HCT116 (cell line): ENCODE results near the gene RNASE2. TPM values are rescaled to one million over a fixed set of nuclear protein-coding genes. Genes with fewer than 3 reads are reported as not detected.

Experiments
- ATAC-seq: fragments of 200-7000 bp; cut with Tn5 transposase; 2 replicates; pipeline ENCODE4 v1.9.1; 2020; ENCODE audit warnings: mild to moderate bottlenecking, moderate library complexity
- BruUV-seq: library from RNA; stranded (reverse); fragments of 400-500 nt; replicated peaks from 2 replicates; lab custom pipeline; 2021; lab: Mats Ljungman, UMichigan
- CTCF ChIA-PET: fragments of 300-600 bp; sonication (Branson Sonifier 250); formaldehyde crosslinking; loops from one replicate; lab custom pipeline; 2021; ENCODE audit warnings: antibody characterized with exemption; lab: Charles Lee
- POLR2A ChIA-PET: fragments of 300-600, 350-600 bp; sonication (Branson Sonifier 250); formaldehyde crosslinking; loops from one replicate; lab custom pipeline; 2021; ENCODE audit warnings: antibody characterized with exemption; lab: Charles Lee
- RAD21 ChIA-PET, 2 experiments: fragments of 300-600 bp; sonication (Branson Sonifier 250); formaldehyde crosslinking; loops; one replicate each; lab custom pipeline; 2023; ENCODE audit warnings: low total read pairs in 2 of 2; ENCODE audit not compliant: uncharacterized antibody in 2 of 2, unreplicated experiment in 2 of 2, low non-redundant PET in 1 of 2; lab: Charles Lee
- DNase-seq: peaks from one replicate; pipeline ENCODE4 v3.0.0-alpha.2; 2010; ENCODE audit warnings: low read depth, low spot score
- H2AFZ ChIP-seq: fragments of 200-600 bp; shearing (Covaris generic), sonication (generic); 2 replicates; pipeline ENCODE4 v1.6.1; 2017; ENCODE audit warnings: low read depth, mixed run types, mixed read lengths, antibody characterized with exemption, low read length; ENCODE audit not compliant: poor library complexity, severe bottlenecking
- H3K27ac ChIP-seq: 2 replicates; pipeline ENCODE4 v1.5.1; 2012; ENCODE audit warnings: low read depth, low read length
- H3K27me3 ChIP-seq: fragments of 200-600 bp; sonication (generic); 2 replicates; pipeline ENCODE4 v1.6.1; 2016; ENCODE audit warnings: mixed run types, low read length, mixed read lengths; ENCODE audit not compliant: insufficient read depth
- H3K36me3 ChIP-seq, 2 experiments: fragments of 200-500 bp in 1 of 2; fragments of 200-600 bp in 1 of 2; sonication (Bioruptor generic) in 1 of 2; sonication (generic) in 1 of 2; 2 replicates each; pipeline versions ENCODE4 v1.5.1 to v1.6.1; 2014 to 2016; ENCODE audit warnings: low read length in 2 of 2, inconsistent platforms in 1 of 2, mixed read lengths in 1 of 2, mixed run types in 1 of 2; ENCODE audit not compliant: insufficient read depth in 2 of 2, control insufficient read depth in 1 of 2
- H3K4me1 ChIP-seq, 2 experiments: fragments of 200-600 bp in 1 of 2; sonication (generic) in 1 of 2; 2 replicates each; pipeline versions ENCODE4 v1.5.1 to v1.6.1; 2012 to 2017; ENCODE audit warnings: low read length in 2 of 2, inconsistent platforms in 1 of 2, mild to moderate bottlenecking in 1 of 2, mixed read lengths in 1 of 2, mixed run types in 1 of 2, moderate library complexity in 1 of 2; ENCODE audit not compliant: insufficient read depth in 2 of 2, control insufficient read depth in 1 of 2
- H3K4me2 ChIP-seq: fragments of 200-600 bp; sonication (generic); 2 replicates; pipeline ENCODE4 v1.6.1; 2017; ENCODE audit warnings: mixed run types, low read length, mixed read lengths
- H3K4me3 ChIP-seq, 2 experiments: fragments of 200-600 bp in 1 of 2; sonication (generic) in 1 of 2; replicated peaks in 1 of 2; 2 replicates each; pipeline ENCODE4 v1.5.1; 2011 to 2016; ENCODE audit warnings: low read length in 2 of 2, control low read depth in 1 of 2, low read depth in 1 of 2, mild to moderate bottlenecking in 1 of 2, mixed read lengths in 1 of 2, mixed run types in 1 of 2
- H3K79me2 ChIP-seq: fragments of 200-600 bp; sonication (generic); 2 replicates; pipeline ENCODE4 v1.6.1; 2017; ENCODE audit warnings: mild to moderate bottlenecking, mixed run types, low read length, moderate library complexity, mixed read lengths; ENCODE audit not compliant: insufficient read depth
- H3K9ac ChIP-seq: fragments of 200-600 bp; sonication (generic); 2 replicates; pipeline ENCODE4 v1.6.1; 2016; ENCODE audit warnings: low read length, mixed read lengths
- H3K9me2 ChIP-seq: fragments of 200-600 bp; sonication (generic), shearing (Covaris generic); 2 replicates; pipeline ENCODE4 v1.6.1; 2017; ENCODE audit warnings: mixed run types, mild to moderate bottlenecking, moderate library complexity; ENCODE audit not compliant: insufficient read depth
- H3K9me3 ChIP-seq, 2 experiments: fragments of 200-500 bp in 1 of 2; fragments of 200-600 bp in 1 of 2; sonication (Bioruptor generic) in 1 of 2; sonication (generic) in 1 of 2; 2 replicates each; pipeline ENCODE4 v1.6.1; 2014 to 2017; ENCODE audit warnings: low read length in 2 of 2, mixed read lengths in 2 of 2, inconsistent platforms in 1 of 2, low read depth in 1 of 2, mild to moderate bottlenecking in 1 of 2, mixed run types in 1 of 2, moderate library complexity in 1 of 2; ENCODE audit not compliant: control insufficient read depth in 1 of 2, insufficient read depth in 1 of 2
- H4K20me1 ChIP-seq: fragments of 200-600 bp; sonication (generic), shearing (Covaris generic); 2 replicates; pipeline ENCODE4 v1.6.1; 2017; ENCODE audit warnings: mixed run types, mild to moderate bottlenecking, moderate library complexity; ENCODE audit not compliant: insufficient read depth
- CEBPB ChIP-seq: IDR thresholded peaks from 2 replicates; pipeline ENCODE4 v1.6.1; 2012; ENCODE audit warnings: low read depth
- EGR1 ChIP-seq: IDR thresholded peaks from 2 replicates; pipeline ENCODE4 v1.6.1; 2012; ENCODE audit warnings: low read depth
- ELF1 ChIP-seq: IDR thresholded peaks from 2 replicates; pipeline ENCODE4 v1.6.1; 2012; ENCODE audit warnings: low read depth, borderline replicate concordance
- POLR2A ChIP-seq: IDR thresholded peaks from 2 replicates; pipeline ENCODE4 v1.7.0; 2011; ENCODE audit warnings: borderline replicate concordance; ENCODE audit not compliant: insufficient read depth, insufficient read length; ENCODE audit errors: extremely low read depth
- POLR2AphosphoS5 ChIP-seq: IDR thresholded peaks from 2 replicates; pipeline ENCODE4 v1.6.1; 2011; ENCODE audit warnings: mild to moderate bottlenecking, low read depth, low read length, moderate library complexity
- ZFX ChIP-seq: fragments of 450-650 bp; IDR thresholded peaks from 2 replicates; pipeline ENCODE4 v1.6.1; 2017
- intact Hi-C: fragments of 100-400 bp; cut with micrococcal nuclease; formaldehyde crosslinking; loops from 2 replicates; pipeline ENCODE4 v1.10.0; 2022
- total RNA-seq: library from RNA; stranded (reverse); gene quantifications from one replicate; pipeline ENCODE4 v1.2.1, GENCODE V29; 2021; ENCODE audit not compliant: unreplicated experiment
- TF ChIP-seq, protein P1 (sequence below), 3 experiments: fragments of 200-600 bp in 1 of 3; sonication (generic) in 1 of 3; IDR thresholded peaks in 2 of 3; conservative IDR thresholded peaks in 1 of 3; 2 replicates each; pipeline ENCODE4 v1.5.1; 2012 to 2017; ENCODE audit warnings: low read depth in 2 of 3, low read length in 2 of 3, antibody characterized with exemption in 1 of 3, borderline replicate concordance in 1 of 3, control low read depth in 1 of 3, mild to moderate bottlenecking in 1 of 3, mixed read lengths in 1 of 3, mixed run types in 1 of 3, moderate library complexity in 1 of 3; ENCODE audit not compliant: insufficient read depth in 1 of 3
- TF ChIP-seq, protein P2 (sequence below): IDR thresholded peaks from 2 replicates; pipeline ENCODE4 v1.6.1; 2012; ENCODE audit warnings: low read depth
- TF ChIP-seq, protein P3 (sequence below): IDR thresholded peaks from 2 replicates; pipeline ENCODE4 v1.6.1; 2012

RNASE2 gene
- total RNA-seq, 1 experiment from 2014 or later: not detected

DNA sequence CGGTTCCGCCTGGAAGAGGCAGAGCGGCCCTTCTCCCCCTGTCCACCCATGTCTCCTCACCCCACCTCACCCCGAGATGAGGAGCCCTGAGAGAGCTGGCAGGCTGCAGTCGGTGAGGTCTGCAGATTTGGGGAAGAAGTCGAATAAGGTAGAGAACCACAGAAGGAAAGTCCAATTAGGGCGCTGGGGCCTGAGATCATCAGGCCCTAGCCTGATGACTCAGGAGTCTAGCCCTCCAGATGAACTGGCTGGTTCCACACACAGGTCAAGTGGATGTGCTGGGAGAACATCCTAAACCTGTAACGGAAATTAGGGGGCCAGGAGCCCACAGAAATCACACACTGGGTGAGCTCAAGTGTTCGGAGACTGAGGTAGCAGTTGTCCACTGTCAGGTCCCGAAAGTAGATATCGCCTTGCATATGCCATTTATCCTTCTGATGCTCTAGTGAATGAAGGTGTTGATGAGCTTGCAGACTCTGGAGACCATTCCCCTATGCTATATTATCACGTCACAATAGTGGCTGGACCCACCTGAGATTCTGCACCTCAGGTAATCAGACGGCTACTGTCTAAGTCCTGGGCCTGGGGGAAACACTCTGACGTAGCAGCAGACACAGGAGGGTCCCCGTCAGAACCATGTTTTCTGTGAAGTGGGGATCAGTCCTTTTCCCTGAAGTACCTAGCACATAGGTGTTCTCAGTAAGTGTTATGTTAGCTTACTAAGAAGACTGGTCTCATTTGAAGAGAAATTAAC, 33.6 kb downstream of the RNASE2 start:
- intact Hi-C loops: loop anchor here (5.0 kb wide), 1 partner anchor 307 kb away; the partner anchor contains the start of gene RNASE4
- peaks cover 17 to 18% of the 10 kb centered on the region in 2 experiments; a peak in 3 of 4 replicates for H3K36me3 ChIP-seq
- no peak for ATAC-seq
- CTCF ChIA-PET: interaction anchor here (0.6 to 1.6 kb wide), 3 partner anchors 14 to 26 kb away, joined by 3 to 6 read pairs (median 5); no protein-coding TSS in a partner anchor
- TF ChIP-seq POLR2A: no peak
- TF ChIP-seq CEBPB: no peak
- no peak; the same call in 1 of the 2 replicates for TF ChIP-seq POLR2AphosphoS5
- TF ChIP-seq, protein P1, sequence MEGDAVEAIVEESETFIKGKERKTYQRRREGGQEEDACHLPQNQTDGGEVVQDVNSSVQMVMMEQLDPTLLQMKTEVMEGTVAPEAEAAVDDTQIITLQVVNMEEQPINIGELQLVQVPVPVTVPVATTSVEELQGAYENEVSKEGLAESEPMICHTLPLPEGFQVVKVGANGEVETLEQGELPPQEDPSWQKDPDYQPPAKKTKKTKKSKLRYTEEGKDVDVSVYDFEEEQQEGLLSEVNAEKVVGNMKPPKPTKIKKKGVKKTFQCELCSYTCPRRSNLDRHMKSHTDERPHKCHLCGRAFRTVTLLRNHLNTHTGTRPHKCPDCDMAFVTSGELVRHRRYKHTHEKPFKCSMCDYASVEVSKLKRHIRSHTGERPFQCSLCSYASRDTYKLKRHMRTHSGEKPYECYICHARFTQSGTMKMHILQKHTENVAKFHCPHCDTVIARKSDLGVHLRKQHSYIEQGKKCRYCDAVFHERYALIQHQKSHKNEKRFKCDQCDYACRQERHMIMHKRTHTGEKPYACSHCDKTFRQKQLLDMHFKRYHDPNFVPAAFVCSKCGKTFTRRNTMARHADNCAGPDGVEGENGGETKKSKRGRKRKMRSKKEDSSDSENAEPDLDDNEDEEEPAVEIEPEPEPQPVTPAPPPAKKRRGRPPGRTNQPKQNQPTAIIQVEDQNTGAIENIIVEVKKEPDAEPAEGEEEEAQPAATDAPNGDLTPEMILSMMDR (IDR thresholded peaks at IDR 0.05 in 2 of 3, conservative IDR thresholded peaks at IDR 0.05 in 1 of 3; ENCODE audit: borderline replicate concordance in 1 of 3, insufficient read depth in 1 of 3, low read depth in 2 of 3, low read length in 2 of 3): no peak
- TF ChIP-seq, protein P2, sequence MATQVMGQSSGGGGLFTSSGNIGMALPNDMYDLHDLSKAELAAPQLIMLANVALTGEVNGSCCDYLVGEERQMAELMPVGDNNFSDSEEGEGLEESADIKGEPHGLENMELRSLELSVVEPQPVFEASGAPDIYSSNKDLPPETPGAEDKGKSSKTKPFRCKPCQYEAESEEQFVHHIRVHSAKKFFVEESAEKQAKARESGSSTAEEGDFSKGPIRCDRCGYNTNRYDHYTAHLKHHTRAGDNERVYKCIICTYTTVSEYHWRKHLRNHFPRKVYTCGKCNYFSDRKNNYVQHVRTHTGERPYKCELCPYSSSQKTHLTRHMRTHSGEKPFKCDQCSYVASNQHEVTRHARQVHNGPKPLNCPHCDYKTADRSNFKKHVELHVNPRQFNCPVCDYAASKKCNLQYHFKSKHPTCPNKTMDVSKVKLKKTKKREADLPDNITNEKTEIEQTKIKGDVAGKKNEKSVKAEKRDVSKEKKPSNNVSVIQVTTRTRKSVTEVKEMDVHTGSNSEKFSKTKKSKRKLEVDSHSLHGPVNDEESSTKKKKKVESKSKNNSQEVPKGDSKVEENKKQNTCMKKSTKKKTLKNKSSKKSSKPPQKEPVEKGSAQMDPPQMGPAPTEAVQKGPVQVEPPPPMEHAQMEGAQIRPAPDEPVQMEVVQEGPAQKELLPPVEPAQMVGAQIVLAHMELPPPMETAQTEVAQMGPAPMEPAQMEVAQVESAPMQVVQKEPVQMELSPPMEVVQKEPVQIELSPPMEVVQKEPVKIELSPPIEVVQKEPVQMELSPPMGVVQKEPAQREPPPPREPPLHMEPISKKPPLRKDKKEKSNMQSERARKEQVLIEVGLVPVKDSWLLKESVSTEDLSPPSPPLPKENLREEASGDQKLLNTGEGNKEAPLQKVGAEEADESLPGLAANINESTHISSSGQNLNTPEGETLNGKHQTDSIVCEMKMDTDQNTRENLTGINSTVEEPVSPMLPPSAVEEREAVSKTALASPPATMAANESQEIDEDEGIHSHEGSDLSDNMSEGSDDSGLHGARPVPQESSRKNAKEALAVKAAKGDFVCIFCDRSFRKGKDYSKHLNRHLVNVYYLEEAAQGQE: no peak
- no peak for TF ChIP-seq EGR1
- TF ChIP-seq ZFX: no peak
- TF ChIP-seq, protein P3, sequence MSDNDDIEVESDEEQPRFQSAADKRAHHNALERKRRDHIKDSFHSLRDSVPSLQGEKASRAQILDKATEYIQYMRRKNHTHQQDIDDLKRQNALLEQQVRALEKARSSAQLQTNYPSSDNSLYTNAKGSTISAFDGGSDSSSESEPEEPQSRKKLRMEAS: no peak
- TF ChIP-seq ELF1: no peak
- no peaks in the 10 kb centered on the region for H4K20me1 ChIP-seq
- no peaks in the 10 kb centered on the region for H3K9me3 ChIP-seq
- H3K79me2 ChIP-seq: peaks cover 32% of the 10 kb centered on the region
- TSS peak; percentile 94 for BruUV-seq
- POLR2A ChIA-PET: interaction anchor here (1.2 kb wide), 1 partner anchor 17 kb away, joined by 3 read pairs; no protein-coding TSS in a partner anchor
- peak overlapping the region; percentile 80 for H3K4me2 ChIP-seq
- H3K4me1 ChIP-seq: peaks cover 15 to 32% of the 10 kb centered on the region in 2 experiments
- no peak overlapping the region for H2AFZ ChIP-seq
- no peak for DNase-seq
- H3K27me3 ChIP-seq: no peaks in the 10 kb centered on the region
- peak overlapping the region; percentile 36; the same call in 1 of the 2 replicates for H3K9ac ChIP-seq
- no peaks in the 10 kb centered on the region for H3K9me2 ChIP-seq
- RAD21 ChIA-PET: no interaction called here
- H3K27ac ChIP-seq: peak overlapping the region; percentile 75
- H3K4me3 ChIP-seq: peak overlapping the region; percentile 43 to 69
